DMS114 treated with DMSO at 0.1 percent for 48 hours (cell line): Measurements from ENCODE around the gene DGKI.
"Not testable (repeated sequence)": the region's sequence is repeated elsewhere in the genome, so short reads cannot be mapped to it uniquely, and the experiment has no call there.

Experiments used
- DNase-seq: peaks from one replicate; lab custom pipeline; 2025; ENCODE audit not compliant: unreplicated experiment; lab: John Stamatoyannopoulos, UW

The DGKI gene

GRCh38 chr7:137836541-137836940, 10.2 kb downstream of the DGKI start:
- DNase-seq = no peak

GRCh38 chr7:137836113-137836509, 10.7 kb downstream of the DGKI start:
- no peak for DNase-seq

GRCh38 chr7:137835486-137836112, 11.2 kb downstream of the DGKI start:
- DNase-seq = no peak

- no peak for DNase-seq
These were observed 12.2 kb downstream of the DGKI start for GRCh38 chr7:137834552-137834951.

- DNase-seq = not testable (repeated sequence)
These were observed 13.8 kb downstream of the DGKI start for GRCh38 chr7:137832990-137833389.

- DNase-seq = no peak
These were observed 14.4 kb downstream of the DGKI start for GRCh38 chr7:137832382-137832781.

- not testable (repeated sequence) for DNase-seq
These were observed 15.2 kb downstream of the DGKI start for GRCh38 chr7:137831555-137831954.

GRCh38 chr7:137829337-137829992, 17.3 kb downstream of the DGKI start:
- DNase-seq = no peak

GRCh38 chr7:137828456-137828855, 18.3 kb downstream of the DGKI start:
- no peak for DNase-seq

GRCh38 chr7:137825489-137825888, 21.3 kb downstream of the DGKI start:
- DNase-seq = no peak

- no peak for DNase-seq
These were observed 25.9 kb downstream of the DGKI start for GRCh38 chr7:137820677-137821420.

GRCh38 chr7:137820156-137820555, 26.6 kb downstream of the DGKI start:
- no peak for DNase-seq

- DNase-seq = no peak
These were observed 28.7 kb downstream of the DGKI start for GRCh38 chr7:137818036-137818435.

- no peak for DNase-seq
These were observed 30.0 kb downstream of the DGKI start for GRCh38 chr7:137816696-137817320.

- no peak for DNase-seq
These were observed 33.2 kb downstream of the DGKI start for GRCh38 chr7:137813541-137813940.

GRCh38 chr7:137810248-137810647, 36.5 kb downstream of the DGKI start:
- DNase-seq = no peak

- no peak for DNase-seq
These were observed 41.9 kb downstream of the DGKI start for GRCh38 chr7:137804836-137805235.

GRCh38 chr7:137801491-137801890, 45.3 kb downstream of the DGKI start:
- no peak for DNase-seq

GRCh38 chr7:137801003-137801402, 45.8 kb downstream of the DGKI start:
- DNase-seq = no peak

- DNase-seq = no peak
These were observed 48.6 kb downstream of the DGKI start for GRCh38 chr7:137798073-137798763.

GRCh38 chr7:137795211-137795610, 51.6 kb downstream of the DGKI start:
- DNase-seq = no peak
